Naive B cell (primary cell): ENCODE measurements around the gene CLIP3. TPM values are rescaled to one million over a fixed set of nuclear protein-coding genes. Genes with fewer than 3 reads are reported as not detected.
A peak's percentile ranks its signal among the peaks of the same experiment; 100 is the strongest.

Experiments
- ATAC-seq, 2 donors: fragments of 150-1000 bp; cut with Tn5 transposase; 2 replicates each; pipeline ENCODE4 v1.10.0; 2021; ENCODE audit warnings: low read depth in 2 of 2, mild to moderate bottlenecking in 2 of 2, moderate library complexity in 2 of 2
- DNase-seq: peaks from one replicate; pipeline ENCODE4 v3.0.0; 2022
- H3K27ac Mint-ChIP-seq, 6 donors: one replicate each; pipeline ENCODE4 v1.8.0; 2020 to 2022; ENCODE audit warnings: mild to moderate bottlenecking in 6 of 6, mixed read lengths in 6 of 6, moderate library complexity in 5 of 6, inconsistent platforms in 2 of 6
- H3K27me3 Mint-ChIP-seq, 3 donors: one replicate each; pipeline ENCODE4 v1.8.0; 2021 to 2022; ENCODE audit warnings: mixed read lengths in 3 of 3, mild to moderate bottlenecking in 1 of 3
- H3K36me3 Mint-ChIP-seq, 2 donors: one replicate each; pipeline ENCODE4 v1.8.0; 2020 to 2022; ENCODE audit warnings: mixed read lengths in 2 of 2, inconsistent platforms in 1 of 2, mild to moderate bottlenecking in 1 of 2
- H3K4me1 Mint-ChIP-seq, 3 donors: one replicate each; pipeline ENCODE4 v1.8.0; 2020 to 2022; ENCODE audit warnings: mixed read lengths in 3 of 3, inconsistent platforms in 1 of 3, mild to moderate bottlenecking in 1 of 3, moderate library complexity in 1 of 3
- H3K4me3 Mint-ChIP-seq, 8 donors: one replicate each; pipeline ENCODE4 v1.8.0; 2020 to 2022; ENCODE audit warnings: mild to moderate bottlenecking in 8 of 8, mixed read lengths in 8 of 8, moderate library complexity in 8 of 8, inconsistent platforms in 2 of 8
- H3K9me3 Mint-ChIP-seq, 7 donors: one replicate each; pipeline ENCODE4 v1.8.0; 2020 to 2022; ENCODE audit warnings: mixed read lengths in 7 of 7, mild to moderate bottlenecking in 5 of 7, inconsistent platforms in 2 of 7, moderate library complexity in 1 of 7
- polyA plus RNA-seq, 6 donors: library from polyadenylated mRNA; unstranded; fragments of 300-500 nt; fragmentation: Illumina TruSeq; gene quantifications; one replicate each; pipeline ENCODE4 v1.2.3, GENCODE V29; 2021; ENCODE audit warnings: low read depth in 6 of 6

Gene CLIP3
- polyA plus RNA-seq, 6 donors from 2014 or later = 1.8 TPM; not detected in 5

- Mint-ChIP-seq H3K4me1 (peaks cover 33 to 47% (median 38%) of the 10 kb centered on the region in 3 donors), H3K9me3 (no peaks in the 10 kb centered on the region), H3K4me3 (peak overlapping the region in 4 of 8 donors; percentile 39 to 65 (median 57)), H3K27me3 (peaks cover 0 to 17% (median 10%) of the 10 kb centered on the region in 3 donors), H3K36me3 (no peaks in the 10 kb centered on the region), H3K27ac (no peak overlapping the region)
- ATAC-seq (no peak), DNase-seq (no peak)
These were observed 22.3 kb downstream of the CLIP3 start for GRCh38 chr19:36010402-36010801.

- DNase-seq (no peak), ATAC-seq (no peak)
- Mint-ChIP-seq H3K27me3 (peaks cover 0 to 17% (median 10%) of the 10 kb centered on the region in 3 donors), H3K27ac (peak overlapping the region in 1 of 6 donors; percentile 57), H3K4me1 (peaks cover 32 to 41% (median 33%) of the 10 kb centered on the region in 3 donors), H3K9me3 (no peaks in the 10 kb centered on the region), H3K4me3 (peak overlapping the region; percentile 27 to 79 (median 60)), H3K36me3 (no peaks in the 10 kb centered on the region)
These were observed 22.9 kb downstream of the CLIP3 start for GRCh38 chr19:36009633-36010379.

DNA sequence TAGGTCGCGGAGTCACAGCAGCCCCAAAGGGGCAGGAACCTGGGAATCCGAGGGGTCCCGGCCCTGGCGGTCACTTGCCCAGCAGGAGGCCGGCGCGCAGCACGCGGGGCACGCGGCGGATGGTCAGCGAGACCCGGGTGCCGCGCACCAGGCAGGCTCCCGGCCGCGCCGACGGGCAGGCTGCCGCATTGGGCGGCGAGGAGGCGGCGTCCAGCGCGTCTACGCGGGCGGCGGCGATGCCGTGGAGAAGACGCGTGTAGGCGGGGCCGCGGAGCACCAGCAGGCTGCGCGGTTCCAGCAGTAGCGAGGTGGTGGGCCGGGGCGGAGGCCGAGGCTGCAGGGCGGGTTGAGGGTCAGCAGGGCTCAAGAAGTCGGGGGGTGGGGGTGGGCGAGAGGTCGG, 23.5 kb downstream of the CLIP3 start:
- Mint-ChIP-seq H3K27ac (no peak overlapping the region), H3K4me3 (peak overlapping the region in 7 of 8 donors; percentile 27 to 79 (median 65)), H3K4me1 (peaks cover 26 to 35% (median 28%) of the 10 kb centered on the region in 3 donors), H3K9me3 (no peaks in the 10 kb centered on the region), H3K36me3 (no peaks in the 10 kb centered on the region), H3K27me3 (peaks cover 0 to 17% (median 10%) of the 10 kb centered on the region in 3 donors)
- ATAC-seq (no peak), DNase-seq (no peak)

DNA sequence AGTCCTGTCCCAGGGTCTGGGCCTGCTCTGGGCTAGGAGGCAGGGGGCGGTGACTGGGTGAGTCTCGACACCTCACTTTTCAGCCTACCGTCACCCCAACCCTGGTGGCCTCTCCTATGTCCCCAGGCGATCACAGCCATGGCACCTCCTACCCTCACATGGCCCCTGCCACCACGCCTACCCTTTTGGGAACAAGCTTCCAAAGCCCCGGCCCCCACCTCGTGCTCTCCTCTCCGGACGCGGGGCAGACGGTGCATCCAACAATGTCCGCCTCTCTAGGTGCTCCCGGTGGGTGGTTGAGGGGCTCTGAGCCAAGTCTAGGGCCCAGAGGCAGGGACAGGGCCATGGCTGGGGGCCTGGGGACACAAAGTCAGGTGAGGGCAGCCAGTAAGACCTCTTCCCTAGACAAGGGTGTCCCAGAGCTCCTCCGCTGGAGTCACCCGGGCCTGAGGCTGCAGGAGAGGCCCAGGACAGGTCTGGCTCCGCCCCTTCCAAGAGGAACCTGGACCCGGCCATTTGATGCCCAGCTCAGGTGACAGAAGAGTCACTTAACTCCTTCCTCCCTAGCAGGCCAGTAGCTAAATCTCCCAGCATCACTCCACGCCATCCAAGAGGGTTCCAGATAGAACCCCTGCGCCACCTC, 24.2 kb downstream of the CLIP3 start, which contains the start of gene SYNE4:
Gene SYNE4 (minus strand): TSS at position 478 of the 643 bp plus-strand sequence. CDS start 132 bp downstream, at position 346.
- Mint-ChIP-seq H3K9me3 (no peaks in the 10 kb centered on the region), H3K4me3 (peak within 1 kb of the TSS; percentile 40 to 79 (median 68)), H3K27me3 (peaks cover 0 to 17% (median 10%) of the 10 kb centered on the region in 3 donors), H3K36me3 (no peaks in the 10 kb centered on the region), H3K4me1 (peaks cover 19 to 27% (median 20%) of the 10 kb centered on the region in 3 donors), H3K27ac (peak within 1 kb of the TSS in 5 of 6 donors; percentile 2 to 86 (median 57))
- no peak for DNase-seq
- no peak for ATAC-seq

DNA sequence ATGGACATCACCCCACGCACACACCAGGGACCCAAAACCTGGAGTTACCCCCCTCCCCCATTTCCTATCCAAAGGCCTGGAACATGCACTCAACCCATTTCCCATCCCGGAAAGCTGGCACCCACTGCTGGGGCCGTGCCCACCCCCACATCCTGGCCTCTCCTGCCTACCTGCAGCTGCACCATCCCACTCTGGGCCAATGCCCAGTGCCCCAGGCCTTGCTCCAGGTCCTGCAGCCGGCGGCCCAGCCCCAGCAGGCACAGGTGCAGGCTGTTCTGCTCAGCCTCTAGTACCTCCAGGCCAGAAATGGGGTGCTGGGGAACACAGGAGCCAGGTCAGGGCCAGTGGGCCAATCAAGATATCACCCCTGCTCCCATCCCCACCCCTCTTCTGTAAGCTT, 25.7 kb downstream of the CLIP3 start:
- DNase-seq = no peak
- H3K36me3 Mint-ChIP-seq = no peaks in the 10 kb centered on the region
- peaks cover 0 to 17% (median 10%) of the 10 kb centered on the region in 3 donors for H3K27me3 Mint-ChIP-seq
- peak overlapping the region in 1 of 6 donors; percentile 52 for H3K27ac Mint-ChIP-seq
- peak overlapping the region in 1 of 8 donors; percentile 30 for H3K4me3 Mint-ChIP-seq
- H3K4me1 Mint-ChIP-seq = peaks cover 14 to 21% (median 16%) of the 10 kb centered on the region in 3 donors
- no peak for ATAC-seq
- H3K9me3 Mint-ChIP-seq = no peaks in the 10 kb centered on the region

GRCh38 chr19:36003284-36003683, 29.4 kb downstream of the CLIP3 start:
- H3K9me3 Mint-ChIP-seq = no peaks in the 10 kb centered on the region
- H3K36me3 Mint-ChIP-seq = no peaks in the 10 kb centered on the region
- H3K4me3 Mint-ChIP-seq = no peak overlapping the region
- ATAC-seq = no peak
- peaks cover 0 to 3% (median 0%) of the 10 kb centered on the region in 3 donors for H3K27me3 Mint-ChIP-seq
- peak overlapping the region in 1 of 6 donors; percentile 78 for H3K27ac Mint-ChIP-seq
- H3K4me1 Mint-ChIP-seq = peaks cover 12% of the 10 kb centered on the region in 3 donors
- no peak for DNase-seq

- Mint-ChIP-seq H3K27ac (peak overlapping the region in 1 of 6 donors; percentile 12), H3K9me3 (no peaks in the 10 kb centered on the region)
- no peak for ATAC-seq
These were observed 31.1 kb downstream of the CLIP3 start for GRCh38 chr19:36001605-36002004.

DNA sequence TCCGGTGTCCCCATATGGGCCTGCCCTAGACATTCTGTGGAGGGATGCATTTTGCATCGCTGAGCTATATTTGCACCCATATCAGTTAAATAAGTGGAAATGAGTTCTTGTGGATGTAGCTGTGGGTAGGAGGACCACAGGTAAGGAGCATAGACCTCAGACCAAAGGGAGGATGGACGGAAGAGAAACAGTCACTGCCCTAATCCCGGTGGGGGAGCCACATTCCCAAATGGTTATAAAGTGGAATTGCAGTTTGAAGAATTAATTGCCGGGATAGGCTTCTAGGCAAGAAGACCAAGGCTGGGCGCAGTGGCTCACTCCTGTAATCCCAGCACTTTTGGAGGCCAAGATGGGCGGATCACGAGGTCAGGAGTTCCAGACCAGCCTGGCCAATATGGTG, 35.9 kb downstream of the CLIP3 start:
- peak overlapping the region; percentile 29 to 98 (median 90) for H3K4me3 Mint-ChIP-seq
- no peaks in the 10 kb centered on the region for H3K27me3 Mint-ChIP-seq
- no peaks in the 10 kb centered on the region for H3K9me3 Mint-ChIP-seq
- DNase-seq (no peak), ATAC-seq (no peak)
- H3K27ac Mint-ChIP-seq = peak overlapping the region in 3 of 6 donors; percentile 56 to 93 (median 56)
- H3K4me1 Mint-ChIP-seq = peaks cover 33 to 47% (median 42%) of the 10 kb centered on the region in 3 donors
- peaks cover 0 to 4% of the 10 kb centered on the region in 2 donors for H3K36me3 Mint-ChIP-seq

More at GRCh38 chr19:36001605-36002004, 31.1 kb downstream of the CLIP3 start:
- H3K27me3 Mint-ChIP-seq = no peaks in the 10 kb centered on the region
- H3K36me3 Mint-ChIP-seq = peaks cover 0 to 4% of the 10 kb centered on the region in 2 donors
- H3K4me1 Mint-ChIP-seq = peaks cover 22 to 25% (median 24%) of the 10 kb centered on the region in 3 donors
- no peak for DNase-seq
- no peak overlapping the region for H3K4me3 Mint-ChIP-seq

DNA sequence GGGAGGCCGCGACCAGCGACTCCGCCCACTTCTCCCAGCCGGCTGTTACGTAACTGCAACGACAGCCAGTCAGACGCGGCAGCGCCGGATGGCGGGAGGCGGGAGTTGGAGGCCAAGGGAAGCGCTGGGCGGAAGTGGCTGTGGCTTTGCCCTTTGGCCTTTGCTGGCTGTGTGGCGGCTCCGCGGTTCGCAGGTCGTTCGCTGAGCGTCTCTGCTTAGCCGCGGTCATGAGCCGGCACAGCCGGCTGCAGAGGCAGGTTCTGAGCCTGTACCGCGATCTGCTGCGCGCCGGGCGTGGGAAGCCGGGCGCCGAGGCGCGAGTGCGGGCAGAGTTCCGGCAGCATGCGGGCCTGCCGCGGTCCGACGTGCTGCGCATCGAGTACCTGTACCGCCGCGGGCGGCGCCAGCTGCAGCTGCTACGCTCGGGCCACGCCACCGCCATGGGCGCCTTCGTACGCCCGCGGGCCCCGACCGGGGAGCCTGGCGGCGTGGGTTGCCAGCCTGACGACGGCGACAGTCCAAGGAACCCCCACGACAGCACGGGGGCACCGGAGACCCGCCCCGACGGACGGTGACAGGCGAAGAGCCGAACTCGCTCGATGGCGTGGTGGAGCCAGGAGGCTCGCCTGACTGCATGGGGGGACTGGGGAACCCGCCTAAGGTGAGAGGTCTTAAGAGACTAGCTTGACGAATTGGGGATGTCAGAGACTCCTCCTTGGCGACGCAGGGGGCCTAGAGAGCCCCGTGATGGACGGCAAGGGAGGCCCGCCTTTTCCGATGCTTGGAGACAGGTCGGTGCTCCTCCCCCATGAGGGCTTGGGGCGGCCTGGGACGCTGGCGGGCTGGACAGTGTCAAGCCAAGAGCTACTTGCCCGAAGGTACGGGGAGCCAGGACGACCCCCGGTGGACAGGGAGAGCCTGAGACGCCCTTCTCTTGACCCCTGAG, 37.4 kb downstream of the CLIP3 start, which contains the start of gene SDHAF1:
Gene SDHAF1 (plus strand): TSS at position 141 of the 946 bp plus-strand sequence. CDS start 87 bp downstream, at position 228.
- Mint-ChIP-seq H3K4me3 (peak within 1 kb of the TSS; percentile 88 to 98 (median 96)), H3K4me1 (peaks cover 29 to 41% (median 39%) of the 10 kb centered on the region in 3 donors), H3K9me3 (no peaks in the 10 kb centered on the region), H3K27ac (peak within 1 kb of the TSS; percentile 93 to 98 (median 96)), H3K36me3 (peaks cover 0 to 4% of the 10 kb centered on the region in 2 donors), H3K27me3 (no peaks in the 10 kb centered on the region)
- DNase-seq = peak; percentile 89
- peak; percentile 90 to 91 for ATAC-seq

- Mint-ChIP-seq H3K36me3 (peaks cover 0 to 4% of the 10 kb centered on the region in 2 donors), H3K9me3 (no peaks in the 10 kb centered on the region), H3K27me3 (no peaks in the 10 kb centered on the region), H3K4me1 (peaks cover 25 to 36% (median 34%) of the 10 kb centered on the region in 3 donors), H3K27ac (peak overlapping the region in 4 of 6 donors; percentile 39 to 93 (median 70)), H3K4me3 (peak overlapping the region; percentile 76 to 98 (median 94))
- no peak for ATAC-seq
- DNase-seq = peak; percentile 13
These were observed 38.6 kb downstream of the CLIP3 start for GRCh38 chr19:35993923-35994598.

DNA sequence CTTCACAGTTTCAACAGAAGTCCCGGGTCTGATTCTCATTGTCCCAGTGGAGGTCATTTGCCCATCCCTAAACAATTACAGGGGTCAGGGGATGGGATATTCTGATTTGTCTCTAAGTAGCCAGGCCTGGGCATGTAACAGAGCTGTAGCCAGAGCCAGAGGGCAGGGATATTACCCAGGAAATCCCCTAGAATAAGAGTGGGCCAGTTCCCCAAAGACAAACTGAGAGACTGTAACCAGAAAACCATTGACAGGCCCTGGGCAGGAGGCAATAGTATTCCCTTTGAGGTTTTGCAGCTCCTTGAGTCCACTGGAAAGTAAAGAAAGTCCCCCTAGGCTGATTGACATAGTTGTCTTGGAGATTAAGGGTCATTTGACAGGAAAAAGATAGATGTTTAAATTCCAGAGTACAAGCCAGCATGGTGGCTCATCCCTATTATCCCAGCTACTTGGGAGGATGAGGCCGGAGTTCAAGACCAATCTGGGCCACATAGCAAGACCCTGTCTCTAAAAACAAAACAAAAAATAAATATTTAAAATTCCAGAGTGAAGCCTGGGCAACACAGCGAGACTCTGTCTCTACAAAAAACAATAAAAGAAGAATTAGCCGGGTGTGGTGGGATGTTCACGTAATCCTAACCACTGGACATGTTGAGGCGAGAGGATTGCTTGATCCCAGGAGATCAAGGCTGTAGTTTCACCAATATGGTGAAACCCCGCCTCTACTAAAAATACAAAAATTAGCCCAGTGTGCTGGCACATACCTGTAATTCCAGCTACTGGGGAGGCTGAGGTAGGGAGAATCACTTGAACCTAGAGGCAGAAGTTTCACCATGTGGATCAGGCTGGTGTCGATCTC, 39.5 kb downstream of the CLIP3 start:
- peak overlapping the region in 2 of 6 donors; percentile 29 to 36 for H3K27ac Mint-ChIP-seq
- H3K27me3 Mint-ChIP-seq = no peaks in the 10 kb centered on the region
- no peak for ATAC-seq
- no peak for DNase-seq
- H3K4me3 Mint-ChIP-seq = peak overlapping the region in 5 of 8 donors; percentile 18 to 95 (median 82)
- no peaks in the 10 kb centered on the region for H3K9me3 Mint-ChIP-seq
- H3K36me3 Mint-ChIP-seq = peaks cover 0 to 4% of the 10 kb centered on the region in 2 donors
- peaks cover 25 to 35% (median 32%) of the 10 kb centered on the region in 3 donors for H3K4me1 Mint-ChIP-seq
